DLD1 (cell line): Measurements from ENCODE around the gene C1orf53.

Source experiments
- in situ Hi-C: cut with HindIII; loops from 2 replicates; pipeline ENCODE4 v1.10.0; 2017; ENCODE audit warnings: low sequenced_read_pairs

The C1orf53 gene

DNA sequence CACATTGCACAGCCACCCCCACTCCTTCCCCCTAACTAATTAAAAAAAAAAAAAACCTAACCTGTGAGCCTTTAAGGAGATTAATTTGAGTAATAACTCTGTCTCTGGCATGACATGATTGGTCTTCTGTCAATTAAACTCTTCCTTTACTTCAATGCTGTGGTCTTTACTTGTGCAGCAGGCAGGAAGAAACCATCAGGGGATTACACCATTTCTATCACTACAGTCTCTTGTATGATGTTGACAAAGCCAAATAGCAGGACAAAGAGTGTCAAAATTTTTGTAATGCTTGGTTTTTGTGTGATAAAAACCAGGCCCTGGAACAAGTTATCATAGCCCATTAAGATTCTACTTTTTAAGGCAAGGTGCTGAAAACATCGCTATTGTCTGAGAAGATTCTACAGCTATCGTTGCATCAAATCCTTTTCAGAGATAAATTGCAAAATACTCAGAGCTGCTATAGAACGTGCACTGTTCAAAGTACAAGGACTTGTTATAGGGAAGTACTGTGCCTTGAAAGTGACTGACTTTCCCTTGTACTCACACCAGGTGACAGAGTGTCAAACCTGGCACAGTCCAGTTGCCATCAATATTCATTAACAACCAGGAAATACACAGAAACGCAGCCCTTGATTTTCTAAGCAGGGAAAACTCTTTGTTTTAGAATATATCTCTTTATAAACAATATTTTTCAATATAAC, 52.4 kb downstream of the C1orf53 start:
- in situ Hi-C loops: no loop called here

DNA sequence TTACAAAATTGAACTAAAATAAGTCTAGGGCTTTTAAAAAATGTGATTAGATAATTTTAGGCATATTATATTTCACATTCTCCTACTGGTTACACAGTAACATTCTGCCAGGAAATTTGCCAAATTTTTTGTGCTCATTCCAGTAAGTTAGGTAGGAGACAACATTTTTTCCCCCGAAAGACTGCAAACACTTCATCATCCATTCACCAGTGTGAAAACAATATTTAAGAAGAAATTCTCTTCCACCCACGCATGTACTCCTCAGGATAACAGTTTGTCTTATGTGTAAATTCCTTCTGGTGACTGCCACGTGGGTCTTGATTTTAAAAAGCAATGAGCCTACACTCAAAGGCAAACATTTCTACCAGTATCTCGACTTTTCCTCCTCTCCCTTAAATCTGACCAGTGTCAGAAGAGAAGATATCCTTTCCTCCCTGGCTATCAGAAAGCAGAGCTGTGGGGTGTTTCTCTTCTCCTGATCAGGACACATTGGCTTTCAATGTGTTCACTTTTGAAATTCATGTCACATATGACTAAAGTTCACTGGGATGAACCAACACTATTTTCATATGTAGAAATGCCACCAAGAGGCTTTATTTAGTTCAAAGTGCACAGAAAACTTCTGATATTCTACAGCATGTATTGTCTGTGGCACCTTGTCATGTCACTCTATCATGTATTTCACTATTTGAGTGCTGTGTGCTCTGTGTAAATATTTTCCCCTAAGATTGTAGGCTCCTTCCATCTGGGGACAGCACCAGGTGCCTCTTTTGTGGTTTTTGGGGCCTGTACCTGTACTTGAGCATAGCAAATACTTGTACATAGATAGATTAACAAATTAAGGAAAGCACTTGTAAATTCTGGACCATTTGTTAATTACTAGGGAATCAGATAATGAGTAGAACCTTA, 53.3 kb downstream of the C1orf53 start:
- in situ Hi-C loops: no loop called here
